ENCODE measurements around the gene DCP1A. TPM values are rescaled to one million over a fixed set of nuclear protein-coding genes. Genes with fewer than 3 reads are reported as not detected.

Gene DCP1A
- total RNA-seq, 4 donors from 2014 or later, result 20.7 to 37.4 (median 27.1) TPM

- Histone ChIP-seq H3K4me3 (peak overlapping the region; percentile 81 to 88), H3K27me3 (no peaks in the 10 kb centered on the region), H3K9me3 (no peaks in the 10 kb centered on the region), H3K27ac (peak overlapping the region; percentile 93 to 99 (median 95)), H3K36me3 (peaks cover 0 to 24% of the 10 kb centered on the region in 2 donors), H3K4me1 (peaks cover 0 to 54% (median 0%) of the 10 kb centered on the region in 3 donors)
- 0% methylated on average over 8 to 9 of the region's 11 CpGs for WGBS, 2 donors (ENCODE audit: low coverage in 1 of 2)
- no peak for TF ChIP-seq CTCF (IDR thresholded peaks at IDR 0.05)
- no peak for TF ChIP-seq POLR2A (IDR thresholded peaks at IDR 0.05)
- no peak for TF ChIP-seq POLR2AphosphoS5 (IDR thresholded peaks at IDR 0.05)
- no peak for TF ChIP-seq EP300 (IDR thresholded peaks at IDR 0.05)
- ATAC-seq, result no peak
These were observed 452 bp downstream of the DCP1A start for GRCh38 chr3:53346922-53347260.

- Histone ChIP-seq H3K9me3 (no peaks in the 10 kb centered on the region), H3K36me3 (peaks cover 0 to 28% of the 10 kb centered on the region in 2 donors), H3K27ac (peak overlapping the region; percentile 93 to 99 (median 95)), H3K4me1 (peaks cover 0 to 56% (median 0%) of the 10 kb centered on the region in 3 donors), H3K27me3 (no peaks in the 10 kb centered on the region), H3K4me3 (peak overlapping the region; percentile 81 to 88)
- no peak for ATAC-seq
- no peak for TF ChIP-seq CTCF (IDR thresholded peaks at IDR 0.05)
- 0 to 3% methylated on average over 6 to 7 of the region's 9 CpGs for WGBS, 2 donors (ENCODE audit: low coverage in 1 of 2)
These were observed 829 bp downstream of the DCP1A start for GRCh38 chr3:53346514-53346913.

GRCh38 chr3:53342353-53342752 is 5.0 kb downstream of the DCP1A start:
- TF ChIP-seq CTCF (IDR thresholded peaks at IDR 0.05) (no peak), POLR2A (IDR thresholded peaks at IDR 0.05) (no peak)
- H3K27me3 ChIP-seq, result no peaks in the 10 kb centered on the region
- H3K36me3 ChIP-seq, result peaks cover 0 to 59% of the 10 kb centered on the region in 2 donors
- no peak overlapping the region for H3K4me3 ChIP-seq
- no peak for ATAC-seq
- H3K4me1 ChIP-seq, result peaks cover 0 to 55% (median 0%) of the 10 kb centered on the region in 3 donors
- peak overlapping the region in 1 of 4 donors; percentile 15 for H3K27ac ChIP-seq
- 31 to 37% methylated on average over 3 of the region's 3 CpGs for WGBS, 2 donors (ENCODE audit: low coverage in 1 of 2)
- no peaks in the 10 kb centered on the region for H3K9me3 ChIP-seq

GRCh38 chr3:53337167-53337940 is 10.0 kb downstream of the DCP1A start:
- 75 to 91% methylated on average over 2 of the region's 2 CpGs for WGBS, 2 donors (ENCODE audit: low coverage in 1 of 2)
- Histone ChIP-seq H3K9me3 (no peaks in the 10 kb centered on the region), H3K4me1 (peaks cover 0 to 18% (median 0%) of the 10 kb centered on the region in 3 donors), H3K36me3 (peaks cover 0 to 79% of the 10 kb centered on the region in 2 donors), H3K27ac (no peak overlapping the region), H3K4me3 (no peak overlapping the region), H3K27me3 (no peaks in the 10 kb centered on the region)
- no peak for ATAC-seq
- no peak for TF ChIP-seq POLR2AphosphoS5 (IDR thresholded peaks at IDR 0.05)
- no peak for TF ChIP-seq POLR2A (IDR thresholded peaks at IDR 0.05)
- TF ChIP-seq EP300 (IDR thresholded peaks at IDR 0.05), result no peak
- TF ChIP-seq CTCF (IDR thresholded peaks at IDR 0.05), result no peak

- 78 to 91% methylated on average over 4 to 6 of the region's 6 CpGs for WGBS, 2 donors (ENCODE audit: low coverage in 1 of 2)
- Histone ChIP-seq H3K9me3 (no peaks in the 10 kb centered on the region), H3K27ac (no peak overlapping the region), H3K27me3 (no peaks in the 10 kb centered on the region), H3K4me3 (no peak overlapping the region), H3K36me3 (peaks cover 0 to 65% of the 10 kb centered on the region in 2 donors), H3K4me1 (peaks cover 0 to 18% (median 0%) of the 10 kb centered on the region in 3 donors)
- no peak for ATAC-seq
- no peak for TF ChIP-seq EP300 (IDR thresholded peaks at IDR 0.05)
- TF ChIP-seq POLR2A (IDR thresholded peaks at IDR 0.05), result no peak
- no peak for TF ChIP-seq CTCF (IDR thresholded peaks at IDR 0.05)
- TF ChIP-seq POLR2AphosphoS5 (IDR thresholded peaks at IDR 0.05), result no peak
These were observed 12.6 kb downstream of the DCP1A start for GRCh38 chr3:53334742-53335141.

Measured in gastroesophageal sphincter (tissue), 4 donors.